IMR-90 (cell line): ENCODE data around the gene CHCHD1. TPM values are rescaled to one million over a fixed set of nuclear protein-coding genes. Genes with fewer than 3 reads are reported as not detected.

Source experiments
- ATAC-seq: fragments of 200-7000 bp; cut with Tn5 transposase; 2 replicates; pipeline ENCODE4 v1.9.1; 2020; ENCODE audit warnings: low read depth, mild to moderate bottlenecking, moderate library complexity
- BruUV-seq: library from RNA; stranded (reverse); fragments of 400-500 nt; replicated peaks from 2 replicates; lab custom pipeline; 2021; lab: Mats Ljungman, UMichigan
- CTCF ChIA-PET: fragments of 300-600 bp; formaldehyde crosslinking; extraction: SDS; loops from one replicate; lab custom pipeline; 2021; ENCODE audit warnings: antibody characterized with exemption; lab: Yijun Ruan, JAX
- POLR2A ChIA-PET: fragments of 300-600 bp; sonication (Branson Sonifier 250); formaldehyde crosslinking; loops from one replicate; lab custom pipeline; 2022; ENCODE audit warnings: antibody characterized with exemption; ENCODE audit not compliant: unreplicated experiment; lab: Charles Lee
- DNase-seq: peaks from one replicate; pipeline ENCODE4 v3.0.0; 2013
- H2AFZ ChIP-seq: replicated peaks from 2 replicates; pipeline ENCODE3; 2013; ENCODE audit warnings: low read length, mild to moderate bottlenecking; ENCODE audit not compliant: poor library complexity
- H2AK5ac ChIP-seq: 2 replicates; pipeline ENCODE4 v1.6.1; 2013; ENCODE audit warnings: low read depth, low read length, inconsistent platforms
- H2AK9ac ChIP-seq: replicated peaks from 2 replicates; pipeline ENCODE3; 2013; ENCODE audit warnings: mild to moderate bottlenecking, low read depth, low read length, moderate library complexity; ENCODE audit not compliant: poor library complexity
- H2BK120ac ChIP-seq: 2 replicates; pipeline ENCODE4 v1.6.1; 2013; ENCODE audit warnings: low read depth, low read length, inconsistent platforms
- H2BK15ac ChIP-seq: 3 replicates; pipeline ENCODE4 v1.6.1; 2013; ENCODE audit warnings: low read depth, low read length, inconsistent platforms
- H2BK20ac ChIP-seq: 2 replicates; pipeline ENCODE4 v1.6.1; 2013; ENCODE audit warnings: low read depth, mild to moderate bottlenecking, inconsistent platforms, low read length, moderate library complexity
- H2BK5ac ChIP-seq: 2 replicates; pipeline ENCODE4 v1.6.1; 2013; ENCODE audit warnings: mild to moderate bottlenecking, low read depth, low read length, inconsistent platforms; ENCODE audit not compliant: poor library complexity, severe bottlenecking
- H3K14ac ChIP-seq: replicated peaks from 2 replicates; pipeline ENCODE4 v1.6.1; 2013; ENCODE audit warnings: low read depth, low read length, inconsistent platforms
- H3K18ac ChIP-seq: 2 replicates; pipeline ENCODE4 v1.6.1; 2013; ENCODE audit warnings: low read depth, low read length, control low read depth
- H3K23ac ChIP-seq: 2 replicates; pipeline ENCODE4 v1.6.1; 2013; ENCODE audit warnings: low read depth, low read length, inconsistent platforms
- H3K27ac ChIP-seq: 2 replicates; pipeline ENCODE4 v1.5.1; 2013; ENCODE audit warnings: mild to moderate bottlenecking, control low read depth, low read length; ENCODE audit not compliant: insufficient read depth
- H3K27me3 ChIP-seq: 2 replicates; pipeline ENCODE4 v1.6.1; 2013; ENCODE audit warnings: low read length; ENCODE audit not compliant: control insufficient read depth, insufficient read depth
- H3K36me3 ChIP-seq: 2 replicates; pipeline ENCODE4 v1.6.1; 2013; ENCODE audit warnings: low read length, mixed read lengths; ENCODE audit not compliant: control insufficient read depth, insufficient read depth
- H3K4ac ChIP-seq: 2 replicates; pipeline ENCODE4 v1.6.1; 2013; ENCODE audit warnings: low read depth, low read length, inconsistent platforms
- H3K4me1 ChIP-seq: 2 replicates; pipeline ENCODE4 v1.6.1; 2013; ENCODE audit warnings: low read length, mixed read lengths; ENCODE audit not compliant: control insufficient read depth, insufficient read depth
- H3K4me2 ChIP-seq: 2 replicates; pipeline ENCODE4 v1.6.1; 2013; ENCODE audit warnings: low read depth, mild to moderate bottlenecking, control low read depth, low read length, moderate library complexity
- H3K4me3 ChIP-seq: 2 replicates; pipeline ENCODE4 v1.5.1; 2013; ENCODE audit warnings: low read depth, mild to moderate bottlenecking, control low read depth, low read length, moderate library complexity; ENCODE audit not compliant: insufficient read depth
- H3K56ac ChIP-seq: 2 replicates; pipeline ENCODE4 v1.6.1; 2013; ENCODE audit warnings: low read length, inconsistent platforms; ENCODE audit not compliant: insufficient read depth; ENCODE audit errors: extremely low read depth
- H3K79me1 ChIP-seq, 2 experiments: 2 replicates each; pipeline ENCODE4 v1.6.1; 2013; ENCODE audit warnings: low read length in 2 of 2, inconsistent platforms in 1 of 2, low read depth in 1 of 2
- H3K9ac ChIP-seq: 2 replicates; pipeline ENCODE4 v1.6.1; 2013; ENCODE audit warnings: low read depth, low read length, control low read depth
- H3K9me1 ChIP-seq: 2 replicates; pipeline ENCODE4 v1.6.1; 2013; ENCODE audit warnings: low read length, inconsistent platforms; ENCODE audit not compliant: insufficient read depth
- H3K9me3 ChIP-seq: 2 replicates; pipeline ENCODE4 v1.6.1; 2013; ENCODE audit warnings: low read length; ENCODE audit not compliant: control insufficient read depth, insufficient read depth
- H4K20me1 ChIP-seq: 2 replicates; pipeline ENCODE4 v1.6.1; 2013; ENCODE audit warnings: low read length, inconsistent platforms; ENCODE audit not compliant: insufficient read depth
- H4K5ac ChIP-seq: 2 replicates; pipeline ENCODE4 v1.6.1; 2013; ENCODE audit warnings: mild to moderate bottlenecking, low read depth, low read length, control low read depth
- H4K8ac ChIP-seq, 2 experiments: 2 replicates each; pipeline ENCODE4 v1.6.1; 2013; ENCODE audit warnings: low read depth in 2 of 2, low read length in 2 of 2, control low read depth in 1 of 2, inconsistent platforms in 1 of 2
- H4K91ac ChIP-seq: 2 replicates; pipeline ENCODE4 v1.6.1; 2013; ENCODE audit warnings: low read depth, low read length, inconsistent platforms; ENCODE audit not compliant: insufficient read depth
- BHLHE40 ChIP-seq: fragments of 150-350 bp; IDR thresholded peaks from 2 replicates; pipeline ENCODE4 v1.6.1; 2016; ENCODE audit warnings: mild to moderate bottlenecking, low read depth, low read length
- CEBPB ChIP-seq: IDR thresholded peaks from 2 replicates; pipeline ENCODE4 v1.6.1; 2012; ENCODE audit warnings: low read depth, low read length, improper control_type of control experiment
- CHD1 ChIP-seq: IDR thresholded peaks from 2 replicates; pipeline ENCODE4 v1.6.1; 2012; ENCODE audit warnings: low read depth, low read length, improper control_type of control experiment
- FOS ChIP-seq: fragments of 150-350 bp; IDR thresholded peaks from 2 replicates; pipeline ENCODE4 v1.6.1; 2016; ENCODE audit warnings: low read depth, low read length
- MAFK ChIP-seq: IDR thresholded peaks from 2 replicates; pipeline ENCODE4 v1.6.1; 2012; ENCODE audit warnings: low read depth, low read length, improper control_type of control experiment
- MAZ ChIP-seq: IDR thresholded peaks from 2 replicates; pipeline ENCODE4 v1.6.1; 2012; ENCODE audit warnings: low read depth, mild to moderate bottlenecking, low read length, improper control_type of control experiment, moderate library complexity, borderline replicate concordance
- MXI1 ChIP-seq: IDR thresholded peaks from 2 replicates; pipeline ENCODE4 v1.6.1; 2012; ENCODE audit warnings: low read depth, mild to moderate bottlenecking, low read length, moderate library complexity, borderline replicate concordance
- NFE2L2 ChIP-seq: fragments of 150-350 bp; IDR thresholded peaks from 2 replicates; pipeline ENCODE4 v1.6.1; 2016; ENCODE audit warnings: low read depth, mild to moderate bottlenecking, low read length
- POLR2A ChIP-seq: IDR thresholded peaks from 2 replicates; pipeline ENCODE4 v1.6.1; 2012; ENCODE audit warnings: mild to moderate bottlenecking, low read depth, low read length
- RAD21 ChIP-seq: IDR thresholded peaks from 2 replicates; pipeline ENCODE4 v1.6.1; 2012; ENCODE audit warnings: low read length, improper control_type of control experiment
- RCOR1 ChIP-seq: IDR thresholded peaks from 2 replicates; pipeline ENCODE4 v1.6.1; 2012; ENCODE audit warnings: mild to moderate bottlenecking, low read length, improper control_type of control experiment; ENCODE audit not compliant: insufficient replicate concordance
- RFX5 ChIP-seq: IDR thresholded peaks from 2 replicates; pipeline ENCODE4 v1.8.0; 2012; ENCODE audit warnings: low read depth, mild to moderate bottlenecking, low read length, moderate library complexity
- SMC3 ChIP-seq: fragments of 150-350 bp; IDR thresholded peaks from 2 replicates; pipeline ENCODE4 v1.6.1; 2016; ENCODE audit warnings: low read depth, mild to moderate bottlenecking, antibody characterized with exemption, low read length, moderate library complexity
- WGBS, 2 experiments: methylation state at CpG; one replicate each; pipeline versions ENCODE4 v1.1.5 to v1.1.7; 2013; ENCODE audit warnings: missing lambda C conversion rate in 2 of 2; ENCODE audit not compliant: insufficient read length in 1 of 2; ENCODE audit errors: extremely low coverage in 2 of 2; 5-methylcytosine and 5-hydroxymethylcytosine counted together
- dilution Hi-C: fragments of 300-500 bp; cut with HindIII; formaldehyde crosslinking; loops from one replicate; pipeline ENCODE4 v1.14.3; 2018; ENCODE audit warnings: low sequenced_read_pairs; ENCODE audit not compliant: unreplicated experiment
- in situ Hi-C: fragments of 300-500 bp; cut with MboI; formaldehyde crosslinking; loops from 3 replicates; pipeline ENCODE4 v1.14.3; 2019; ENCODE audit warnings: low sequenced_read_pairs, inconsistent platforms, mixed read lengths
- intact Hi-C: fragments of 100-400 bp; cut with micrococcal nuclease; formaldehyde crosslinking; loops from 2 replicates; pipeline ENCODE4 v1.10.0; 2022
- polyA plus RNA-seq, 3 experiments: library from polyadenylated mRNA; depleted of rRNA; stranded (reverse); fragments of >200 nt; gene quantifications; 2 replicates each; pipeline ENCODE4 v1.2.3, GENCODE V29; 2012; ENCODE audit warnings: low replicate concordance in 1 of 3
- total RNA-seq: library from RNA; depleted of rRNA; stranded (reverse); fragments of >200 nt; gene quantifications from 2 replicates; pipeline ENCODE4 v1.2.3, GENCODE V29; 2012
- TF ChIP-seq, protein P1 (sequence below): fragments of 150-350 bp; IDR thresholded peaks from 2 replicates; pipeline ENCODE4 v1.6.1; 2016; ENCODE audit warnings: low read depth, mild to moderate bottlenecking, low read length, moderate library complexity, borderline replicate concordance
- TF ChIP-seq, protein P2 (sequence below): fragments of 150-350 bp; IDR thresholded peaks from 2 replicates; pipeline ENCODE4 v1.6.1; 2017; ENCODE audit warnings: mild to moderate bottlenecking, antibody characterized with exemption, low read length, low read depth
- TF ChIP-seq, protein P3 (sequence below): conservative IDR thresholded peaks from 2 replicates; pipeline ENCODE4 v1.5.1; 2012; ENCODE audit warnings: mild to moderate bottlenecking, low read depth, low read length, improper control_type of control experiment

CHCHD1 gene
- total and polyA plus RNA-seq, 2 of the 4 experiments (the other 2 are of a cell fraction) = 11.5 to 21.0 TPM

DNA sequence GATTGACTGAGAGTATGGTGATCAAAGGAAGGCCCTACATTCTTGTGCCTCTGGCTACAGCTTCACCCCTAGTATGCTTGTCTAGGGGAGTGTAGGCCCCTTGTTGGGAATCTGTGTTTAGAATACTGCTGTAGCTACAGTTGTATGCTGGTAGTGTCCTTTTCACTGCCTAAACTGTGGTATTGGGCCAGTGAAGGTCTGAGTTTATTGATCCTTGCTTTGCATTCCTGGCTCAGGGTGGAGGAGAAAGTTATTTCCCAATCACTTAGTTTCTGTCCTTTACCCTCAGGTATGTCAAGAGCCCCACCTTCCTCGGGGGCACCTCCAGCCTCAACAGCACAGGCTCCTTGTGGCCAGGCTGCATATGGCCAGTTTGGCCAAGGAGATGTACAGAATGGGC lies 31.0 kb upstream of the CHCHD1 start:
- DNase-seq = no peak
- intact Hi-C loops (no loop called here), in situ Hi-C loops (no loop called here), dilution Hi-C loops (no loop called here)
- CTCF ChIA-PET = no interaction called here
- H4K8ac ChIP-seq = no peak overlapping the region
- BruUV-seq = no TSS peak
- H3K79me1 ChIP-seq = peaks cover 39 to 74% of the 10 kb centered on the region in 2 experiments
- no peak overlapping the region for H3K4me2 ChIP-seq
- no peak overlapping the region for H3K56ac ChIP-seq
- no peak overlapping the region for H3K27ac ChIP-seq
- no peak overlapping the region for H2BK120ac ChIP-seq
- peaks cover 21% of the 10 kb centered on the region; the same call in 1 of the 2 replicates for H4K20me1 ChIP-seq
- no peaks in the 10 kb centered on the region for H3K4me1 ChIP-seq
- no peak overlapping the region for H3K4me3 ChIP-seq
- H2AK9ac ChIP-seq = no peak overlapping the region
- H3K14ac ChIP-seq = no peak overlapping the region
- no peak overlapping the region for H2AFZ ChIP-seq
- H3K4ac ChIP-seq = no peak overlapping the region
- H3K27me3 ChIP-seq = no peaks in the 10 kb centered on the region
- H3K36me3 ChIP-seq = peaks cover 37% of the 10 kb centered on the region
- no peak overlapping the region for H4K91ac ChIP-seq
- TF ChIP-seq MAZ (no peak), MXI1 (no peak), RFX5 (no peak), POLR2A (no peak), NFE2L2 (no peak), FOS (no peak), RAD21 (no peak), RCOR1 (no peak), SMC3 (no peak), BHLHE40 (no peak), CEBPB (no peak), CHD1 (no peak), MAFK (no peak)
- TF ChIP-seq, protein P1, sequence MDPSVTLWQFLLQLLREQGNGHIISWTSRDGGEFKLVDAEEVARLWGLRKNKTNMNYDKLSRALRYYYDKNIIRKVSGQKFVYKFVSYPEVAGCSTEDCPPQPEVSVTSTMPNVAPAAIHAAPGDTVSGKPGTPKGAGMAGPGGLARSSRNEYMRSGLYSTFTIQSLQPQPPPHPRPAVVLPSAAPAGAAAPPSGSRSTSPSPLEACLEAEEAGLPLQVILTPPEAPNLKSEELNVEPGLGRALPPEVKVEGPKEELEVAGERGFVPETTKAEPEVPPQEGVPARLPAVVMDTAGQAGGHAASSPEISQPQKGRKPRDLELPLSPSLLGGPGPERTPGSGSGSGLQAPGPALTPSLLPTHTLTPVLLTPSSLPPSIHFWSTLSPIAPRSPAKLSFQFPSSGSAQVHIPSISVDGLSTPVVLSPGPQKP = no peak
- TF ChIP-seq, protein P2, sequence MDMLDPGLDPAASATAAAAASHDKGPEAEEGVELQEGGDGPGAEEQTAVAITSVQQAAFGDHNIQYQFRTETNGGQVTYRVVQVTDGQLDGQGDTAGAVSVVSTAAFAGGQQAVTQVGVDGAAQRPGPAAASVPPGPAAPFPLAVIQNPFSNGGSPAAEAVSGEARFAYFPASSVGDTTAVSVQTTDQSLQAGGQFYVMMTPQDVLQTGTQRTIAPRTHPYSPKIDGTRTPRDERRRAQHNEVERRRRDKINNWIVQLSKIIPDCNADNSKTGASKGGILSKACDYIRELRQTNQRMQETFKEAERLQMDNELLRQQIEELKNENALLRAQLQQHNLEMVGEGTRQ = no peak
- TF ChIP-seq, protein P3, sequence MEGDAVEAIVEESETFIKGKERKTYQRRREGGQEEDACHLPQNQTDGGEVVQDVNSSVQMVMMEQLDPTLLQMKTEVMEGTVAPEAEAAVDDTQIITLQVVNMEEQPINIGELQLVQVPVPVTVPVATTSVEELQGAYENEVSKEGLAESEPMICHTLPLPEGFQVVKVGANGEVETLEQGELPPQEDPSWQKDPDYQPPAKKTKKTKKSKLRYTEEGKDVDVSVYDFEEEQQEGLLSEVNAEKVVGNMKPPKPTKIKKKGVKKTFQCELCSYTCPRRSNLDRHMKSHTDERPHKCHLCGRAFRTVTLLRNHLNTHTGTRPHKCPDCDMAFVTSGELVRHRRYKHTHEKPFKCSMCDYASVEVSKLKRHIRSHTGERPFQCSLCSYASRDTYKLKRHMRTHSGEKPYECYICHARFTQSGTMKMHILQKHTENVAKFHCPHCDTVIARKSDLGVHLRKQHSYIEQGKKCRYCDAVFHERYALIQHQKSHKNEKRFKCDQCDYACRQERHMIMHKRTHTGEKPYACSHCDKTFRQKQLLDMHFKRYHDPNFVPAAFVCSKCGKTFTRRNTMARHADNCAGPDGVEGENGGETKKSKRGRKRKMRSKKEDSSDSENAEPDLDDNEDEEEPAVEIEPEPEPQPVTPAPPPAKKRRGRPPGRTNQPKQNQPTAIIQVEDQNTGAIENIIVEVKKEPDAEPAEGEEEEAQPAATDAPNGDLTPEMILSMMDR = no peak
- H3K9me3 ChIP-seq = no peaks in the 10 kb centered on the region
- peaks cover 7% of the 10 kb centered on the region; the same call in 1 of the 2 replicates for H3K9me1 ChIP-seq
- no peak overlapping the region for H2AK5ac ChIP-seq
- no peak overlapping the region for H3K18ac ChIP-seq
- POLR2A ChIA-PET = no interaction called here
- H2BK15ac ChIP-seq = no peak overlapping the region
- no peak overlapping the region; the same call in 1 of the 2 replicates for H3K23ac ChIP-seq
- H2BK20ac ChIP-seq = no peak overlapping the region
- no peak overlapping the region for H4K5ac ChIP-seq
- H2BK5ac ChIP-seq = no peak overlapping the region
- no CpG with 5 or more reads among the region's 1 CpG for WGBS, 2 experiments
- no peak for ATAC-seq
- H3K9ac ChIP-seq = no peak overlapping the region
